Neural progenitor cell (in vitro differentiated cells): ENCODE data around the gene QSOX1. TPM values are rescaled to one million over a fixed set of nuclear protein-coding genes. Genes with fewer than 3 reads are reported as not detected.
A peak's percentile ranks its signal among the peaks of the same experiment; 100 is the strongest.

Experiments
- DNase-seq: peaks from one replicate; pipeline ENCODE4 v3.0.0-alpha.2; 2016; ENCODE audit warnings: low spot score
- H2AFZ ChIP-seq: fragments of 200-600 bp; sonication (generic); replicated peaks from 2 replicates; pipeline ENCODE4 v1.6.1; 2016; ENCODE audit warnings: antibody characterized with exemption
- H3F3A ChIP-seq: fragments of 200-600 bp; sonication (generic); 2 replicates; pipeline ENCODE4 v1.6.1; 2016; ENCODE audit warnings: antibody characterized with exemption, low read depth
- H3K27ac ChIP-seq: fragments of 200-600 bp; sonication (generic); 2 replicates; pipeline ENCODE4 v1.5.1; 2016; ENCODE audit warnings: mild to moderate bottlenecking
- H3K27me3 ChIP-seq: fragments of 200-600 bp; sonication (generic); 2 replicates; pipeline ENCODE4 v1.6.1; 2016; ENCODE audit warnings: mild to moderate bottlenecking, moderate library complexity
- H3K36me3 ChIP-seq: fragments of 200-600 bp; sonication (generic); 2 replicates; pipeline ENCODE4 v1.5.1; 2016
- H3K4me1 ChIP-seq: fragments of 200-600 bp; sonication (generic); 2 replicates; pipeline ENCODE4 v1.6.1; 2016; ENCODE audit warnings: mixed run types
- H3K4me2 ChIP-seq: fragments of 200-600 bp; sonication (generic); 2 replicates; pipeline ENCODE4 v1.6.1; 2016
- H3K4me3 ChIP-seq: fragments of 200-600 bp; sonication (generic); 2 replicates; pipeline ENCODE4 v1.5.1; 2016
- H3K79me2 ChIP-seq: fragments of 200-600 bp; sonication (generic); 2 replicates; pipeline ENCODE4 v1.6.1; 2016; ENCODE audit warnings: low read depth
- H3K9ac ChIP-seq: fragments of 200-600 bp; sonication (generic); 2 replicates; pipeline ENCODE4 v1.6.1; 2016
- H3K9me3 ChIP-seq: fragments of 200-600 bp; sonication (generic); 2 replicates; pipeline ENCODE4 v1.5.1; 2016; ENCODE audit warnings: low read depth
- H4K20me1 ChIP-seq: fragments of 200-600 bp; sonication (generic); 2 replicates; pipeline ENCODE4 v1.6.1; 2016; ENCODE audit warnings: low read depth
- H3K27ac Mint-ChIP-seq: 3 replicates; pipeline ENCODE4 v1.8.0; 2021; ENCODE audit warnings: mixed read lengths
- H3K27me3 Mint-ChIP-seq: 2 replicates; pipeline ENCODE4 v1.8.0; 2022; ENCODE audit warnings: low read depth, mild to moderate bottlenecking, inconsistent platforms, moderate library complexity, mixed read lengths; ENCODE audit not compliant: insufficient read depth
- H3K36me3 Mint-ChIP-seq: 3 replicates; pipeline ENCODE4 v1.8.0; 2021; ENCODE audit warnings: mixed read lengths
- H3K4me1 Mint-ChIP-seq: 3 replicates; pipeline ENCODE4 v1.8.0; 2021; ENCODE audit warnings: mixed read lengths
- H3K4me3 Mint-ChIP-seq: 3 replicates; pipeline ENCODE4 v1.8.0; 2021; ENCODE audit warnings: mild to moderate bottlenecking, moderate library complexity, mixed read lengths
- H3K9me3 Mint-ChIP-seq: 3 replicates; pipeline ENCODE4 v1.8.0; 2020; ENCODE audit warnings: mixed read lengths
- EZH2 ChIP-seq: fragments of 200-600 bp; sonication (generic); IDR thresholded peaks from 2 replicates; pipeline ENCODE4 v1.6.1; 2017; ENCODE audit warnings: antibody characterized with exemption, mild to moderate bottlenecking, moderate library complexity
- EZH2phosphoT487 ChIP-seq: fragments of 200-600 bp; sonication (generic); IDR thresholded peaks from 2 replicates; pipeline ENCODE4 v1.6.1; 2017; ENCODE audit warnings: antibody characterized with exemption
- total RNA-seq: library from RNA; depleted of rRNA; stranded (reverse); fragments of >200 nt; gene quantifications from 2 replicates; pipeline ENCODE4 v1.2.3, GENCODE V29; 2015; ENCODE audit warnings: low replicate concordance
- TF ChIP-seq, protein P1 (sequence below): fragments of 200-600 bp; sonication (generic); IDR thresholded peaks from 2 replicates; pipeline ENCODE4 v1.5.1; 2017; ENCODE audit warnings: antibody characterized with exemption, mild to moderate bottlenecking

QSOX1 gene
- total RNA-seq, 1 donor from 2014 or later, result 13.6 TPM

DNA sequence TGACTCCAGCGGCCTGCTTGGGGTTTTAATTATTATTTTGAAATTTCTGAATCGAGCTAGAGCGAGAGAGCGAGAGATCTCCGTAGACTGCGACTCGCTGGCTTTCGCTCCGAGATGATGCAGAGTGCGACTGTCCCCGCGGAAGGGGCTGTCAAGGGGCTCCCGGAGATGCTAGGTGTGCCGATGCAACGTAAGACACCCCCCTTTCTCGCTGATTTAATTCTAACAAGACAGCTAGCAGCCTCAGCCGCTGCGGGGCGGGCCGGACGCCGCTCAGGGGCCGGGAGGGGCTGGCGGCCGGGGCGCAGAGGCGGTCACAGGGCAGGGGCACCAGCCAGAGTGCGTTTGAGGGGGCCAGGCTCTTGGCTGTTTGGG, 75.7 kb downstream of the QSOX1 start:
- TF ChIP-seq EZH2phosphoT487, result no peak
- TF ChIP-seq EZH2, result no peak
- TF ChIP-seq, protein P1, sequence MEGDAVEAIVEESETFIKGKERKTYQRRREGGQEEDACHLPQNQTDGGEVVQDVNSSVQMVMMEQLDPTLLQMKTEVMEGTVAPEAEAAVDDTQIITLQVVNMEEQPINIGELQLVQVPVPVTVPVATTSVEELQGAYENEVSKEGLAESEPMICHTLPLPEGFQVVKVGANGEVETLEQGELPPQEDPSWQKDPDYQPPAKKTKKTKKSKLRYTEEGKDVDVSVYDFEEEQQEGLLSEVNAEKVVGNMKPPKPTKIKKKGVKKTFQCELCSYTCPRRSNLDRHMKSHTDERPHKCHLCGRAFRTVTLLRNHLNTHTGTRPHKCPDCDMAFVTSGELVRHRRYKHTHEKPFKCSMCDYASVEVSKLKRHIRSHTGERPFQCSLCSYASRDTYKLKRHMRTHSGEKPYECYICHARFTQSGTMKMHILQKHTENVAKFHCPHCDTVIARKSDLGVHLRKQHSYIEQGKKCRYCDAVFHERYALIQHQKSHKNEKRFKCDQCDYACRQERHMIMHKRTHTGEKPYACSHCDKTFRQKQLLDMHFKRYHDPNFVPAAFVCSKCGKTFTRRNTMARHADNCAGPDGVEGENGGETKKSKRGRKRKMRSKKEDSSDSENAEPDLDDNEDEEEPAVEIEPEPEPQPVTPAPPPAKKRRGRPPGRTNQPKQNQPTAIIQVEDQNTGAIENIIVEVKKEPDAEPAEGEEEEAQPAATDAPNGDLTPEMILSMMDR, result no peak
- peak; percentile 65 for DNase-seq

GRCh38 chr1:180230791-180231505, 76.3 kb downstream of the QSOX1 start:
- Histone ChIP-seq H3K4me2 (peak overlapping the region; percentile 100), H3K36me3 (no peaks in the 10 kb centered on the region), H3K4me1 (peaks cover 40% of the 10 kb centered on the region), H3K27ac (no peak overlapping the region), H2AFZ (peak overlapping the region; percentile 96), H3K4me3 (peak overlapping the region; percentile 72), H4K20me1 (peaks cover 71% of the 10 kb centered on the region), H3K9me3 (no peaks in the 10 kb centered on the region), H3F3A (peaks cover 57% of the 10 kb centered on the region), H3K27me3 (peaks cover 100% of the 10 kb centered on the region), H3K79me2 (no peaks in the 10 kb centered on the region), H3K9ac (no peak overlapping the region)
- Mint-ChIP-seq H3K4me1 (peaks cover 20% of the 10 kb centered on the region), H3K36me3 (no peaks in the 10 kb centered on the region), H3K9me3 (peaks cover 3% of the 10 kb centered on the region), H3K27ac (no peak overlapping the region), H3K27me3 (peaks cover 84% of the 10 kb centered on the region), H3K4me3 (peak overlapping the region; percentile 83)
- DNase-seq, result peak; percentile 88
- TF ChIP-seq EZH2phosphoT487 (no peak), EZH2 (peak; percentile 72)
- TF ChIP-seq, protein P1, result no peak

More for the DNA sequence above, 75.7 kb downstream of the QSOX1 start:
- Histone ChIP-seq H3K79me2 (no peaks in the 10 kb centered on the region), H3K27me3 (peaks cover 100% of the 10 kb centered on the region), H3K4me3 (peak overlapping the region; percentile 72), H4K20me1 (peaks cover 66% of the 10 kb centered on the region), H3K4me2 (peak overlapping the region; percentile 100), H3K27ac (no peak overlapping the region), H3K9ac (no peak overlapping the region), H3K4me1 (peaks cover 34% of the 10 kb centered on the region), H2AFZ (peak overlapping the region; percentile 96), H3K9me3 (no peaks in the 10 kb centered on the region), H3K36me3 (no peaks in the 10 kb centered on the region), H3F3A (peaks cover 51% of the 10 kb centered on the region)
- Mint-ChIP-seq H3K4me3 (peak overlapping the region; percentile 83), H3K9me3 (peaks cover 3% of the 10 kb centered on the region), H3K27ac (no peak overlapping the region), H3K4me1 (peaks cover 17% of the 10 kb centered on the region), H3K27me3 (peaks cover 82% of the 10 kb centered on the region), H3K36me3 (no peaks in the 10 kb centered on the region)

DNA sequence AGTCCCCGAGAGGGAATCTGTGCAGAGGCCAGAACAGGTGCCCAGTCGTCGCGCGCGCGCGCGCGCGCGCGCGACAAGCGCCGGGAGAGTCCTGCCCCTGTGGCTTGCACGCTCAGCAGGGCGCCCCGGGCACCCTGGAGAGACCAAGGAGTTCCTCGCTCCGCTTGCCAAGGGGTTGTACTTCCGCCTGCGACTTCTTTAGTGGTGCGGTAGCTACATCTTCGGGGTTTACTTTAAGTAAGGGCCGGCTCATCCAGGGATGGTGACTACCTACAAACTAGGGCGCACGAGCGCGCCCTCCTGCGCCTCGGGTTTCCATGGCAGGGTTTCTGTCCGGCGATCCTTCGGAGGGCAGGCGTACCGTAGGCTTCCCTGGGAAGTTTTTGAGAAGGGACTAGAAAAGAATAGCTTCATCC, 76.8 kb downstream of the QSOX1 start:
- Histone ChIP-seq H3K4me3 (peak overlapping the region; percentile 72), H4K20me1 (peaks cover 77% of the 10 kb centered on the region), H3K9ac (no peak overlapping the region), H3F3A (peaks cover 63% of the 10 kb centered on the region), H3K9me3 (no peaks in the 10 kb centered on the region), H3K79me2 (no peaks in the 10 kb centered on the region), H3K4me2 (peak overlapping the region; percentile 100), H3K27me3 (peaks cover 100% of the 10 kb centered on the region), H2AFZ (no peak overlapping the region), H3K27ac (no peak overlapping the region), H3K36me3 (no peaks in the 10 kb centered on the region), H3K4me1 (peaks cover 45% of the 10 kb centered on the region)
- Mint-ChIP-seq H3K9me3 (peaks cover 3% of the 10 kb centered on the region), H3K27ac (no peak overlapping the region), H3K36me3 (no peaks in the 10 kb centered on the region), H3K4me3 (peak overlapping the region; percentile 82), H3K27me3 (peaks cover 85% of the 10 kb centered on the region), H3K4me1 (peaks cover 24% of the 10 kb centered on the region)
- peak; percentile 82 for DNase-seq
- TF ChIP-seq EZH2phosphoT487, result no peak
- TF ChIP-seq, protein P1, result peak; percentile 42
- peak; percentile 80 for TF ChIP-seq EZH2
